Adrenal gland (tissue), 5 donors: Measurements from ENCODE around the gene STK25.

Experiments used
- POLR2A ChIP-seq, 2 donors: fragments of 450-650 bp; IDR thresholded peaks; one replicate each; pipeline ENCODE4 v1.6.1; 2017; ENCODE audit warnings: antibody characterized with exemption in 2 of 2, mild to moderate bottlenecking in 2 of 2, moderate library complexity in 1 of 2
- TF ChIP-seq, protein P1 (sequence below), 6 experiments: fragments of 450-650 bp in 4 of 6; fragments of 200-600 bp in 2 of 6; sonication (generic) in 1 of 6; IDR thresholded peaks; 1 replicate in 5 of 6; 2 replicates in 1 of 6; pipeline versions ENCODE4 v1.5.1 to v1.8.0; 2016 to 2021; ENCODE audit warnings: antibody characterized with exemption in 6 of 6, mild to moderate bottlenecking in 2 of 6, moderate library complexity in 1 of 6
- donor health status: DM: no; HTN: no; CAD: no.

DNA sequence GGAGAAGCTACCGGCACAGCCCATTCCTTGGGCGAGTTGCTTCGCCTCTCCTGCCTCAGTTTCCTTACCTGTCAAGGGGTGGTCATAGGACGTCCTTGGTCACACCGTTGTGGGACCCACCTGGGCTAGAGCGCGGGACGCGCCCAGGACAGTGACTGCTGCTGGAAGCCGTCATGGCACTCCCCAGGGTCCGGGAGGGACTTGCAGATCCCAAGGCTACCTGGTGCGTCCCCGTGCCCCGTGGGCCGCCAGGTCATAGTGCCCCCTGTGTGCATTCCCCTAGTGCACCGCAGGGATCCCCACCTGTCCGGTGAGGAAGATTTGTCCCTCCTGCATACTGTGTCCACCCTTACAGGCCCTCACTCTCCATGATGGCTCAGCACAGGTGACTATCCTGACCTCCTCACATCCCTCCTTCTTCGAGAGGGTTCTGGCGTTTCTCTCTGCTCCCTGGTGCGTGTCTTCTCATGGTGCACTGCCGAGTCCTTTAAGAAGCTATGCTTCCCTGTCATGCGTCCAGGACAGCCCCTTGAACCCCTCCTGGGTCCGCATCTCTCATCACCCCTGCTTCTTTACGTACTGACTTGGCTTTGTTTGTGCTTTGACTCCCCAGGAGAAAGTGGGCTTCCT lies 886 bp upstream of the STK25 start:
- no peak for TF ChIP-seq POLR2A (IDR thresholded peaks at IDR 0.05)
- TF ChIP-seq, protein P1, sequence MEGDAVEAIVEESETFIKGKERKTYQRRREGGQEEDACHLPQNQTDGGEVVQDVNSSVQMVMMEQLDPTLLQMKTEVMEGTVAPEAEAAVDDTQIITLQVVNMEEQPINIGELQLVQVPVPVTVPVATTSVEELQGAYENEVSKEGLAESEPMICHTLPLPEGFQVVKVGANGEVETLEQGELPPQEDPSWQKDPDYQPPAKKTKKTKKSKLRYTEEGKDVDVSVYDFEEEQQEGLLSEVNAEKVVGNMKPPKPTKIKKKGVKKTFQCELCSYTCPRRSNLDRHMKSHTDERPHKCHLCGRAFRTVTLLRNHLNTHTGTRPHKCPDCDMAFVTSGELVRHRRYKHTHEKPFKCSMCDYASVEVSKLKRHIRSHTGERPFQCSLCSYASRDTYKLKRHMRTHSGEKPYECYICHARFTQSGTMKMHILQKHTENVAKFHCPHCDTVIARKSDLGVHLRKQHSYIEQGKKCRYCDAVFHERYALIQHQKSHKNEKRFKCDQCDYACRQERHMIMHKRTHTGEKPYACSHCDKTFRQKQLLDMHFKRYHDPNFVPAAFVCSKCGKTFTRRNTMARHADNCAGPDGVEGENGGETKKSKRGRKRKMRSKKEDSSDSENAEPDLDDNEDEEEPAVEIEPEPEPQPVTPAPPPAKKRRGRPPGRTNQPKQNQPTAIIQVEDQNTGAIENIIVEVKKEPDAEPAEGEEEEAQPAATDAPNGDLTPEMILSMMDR (IDR thresholded peaks at IDR 0.05): no peak
